ENCODE data around the gene PGBD2. TPM values are rescaled to one million over a fixed set of nuclear protein-coding genes. Genes with fewer than 3 reads are reported as not detected.

PGBD2 gene
- total and polyA plus RNA-seq, 9 of the 15 experiments (the other 6 are each of a cell fraction or from before 2014, with no cell fraction given) = 11.9 to 21.8 (median 14.7) TPM

DNA sequence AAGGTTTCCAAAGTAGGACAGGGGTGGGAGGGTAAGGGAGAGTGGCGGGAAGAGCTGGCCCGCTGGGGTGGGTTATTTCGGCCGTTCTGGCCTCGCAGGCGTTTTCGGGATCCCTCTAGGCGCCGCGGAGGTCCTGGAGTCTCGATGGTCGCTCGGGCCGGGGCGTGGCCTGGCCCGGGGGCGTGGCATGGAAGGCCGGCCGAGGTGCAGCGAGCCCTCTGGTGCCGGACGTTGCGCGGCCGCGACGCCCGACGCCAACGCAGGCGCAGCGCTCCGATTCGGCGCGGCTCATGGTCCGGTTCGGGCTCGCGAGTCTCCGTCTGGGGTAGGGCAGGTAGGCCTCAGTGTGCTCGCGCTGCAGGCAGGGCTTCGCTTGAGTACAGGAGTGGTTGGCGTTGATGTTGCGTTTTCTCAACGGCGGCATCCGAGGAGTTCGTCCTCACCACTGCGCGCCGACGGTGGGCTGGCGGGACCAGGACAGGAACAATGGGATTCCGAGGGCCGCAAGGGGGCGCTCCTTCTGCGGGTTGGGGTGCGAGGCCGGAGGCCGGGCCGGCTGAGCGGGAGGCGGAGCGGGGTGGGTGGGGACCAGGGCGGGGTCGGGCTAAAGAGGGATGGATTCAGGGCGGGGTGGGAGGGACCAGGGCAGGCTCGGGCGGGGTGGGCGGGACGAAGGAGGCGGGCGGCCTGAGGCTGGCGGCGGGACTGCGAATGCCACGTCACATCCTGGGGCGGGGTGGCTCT is at the start of gene PGBD2 (continued):
- no peak for TF ChIP-seq PCBP2 (IDR thresholded peaks at IDR 0.05; ENCODE audit: low read depth, low read length, poor library complexity, severe bottlenecking)
- TF ChIP-seq, protein P1, sequence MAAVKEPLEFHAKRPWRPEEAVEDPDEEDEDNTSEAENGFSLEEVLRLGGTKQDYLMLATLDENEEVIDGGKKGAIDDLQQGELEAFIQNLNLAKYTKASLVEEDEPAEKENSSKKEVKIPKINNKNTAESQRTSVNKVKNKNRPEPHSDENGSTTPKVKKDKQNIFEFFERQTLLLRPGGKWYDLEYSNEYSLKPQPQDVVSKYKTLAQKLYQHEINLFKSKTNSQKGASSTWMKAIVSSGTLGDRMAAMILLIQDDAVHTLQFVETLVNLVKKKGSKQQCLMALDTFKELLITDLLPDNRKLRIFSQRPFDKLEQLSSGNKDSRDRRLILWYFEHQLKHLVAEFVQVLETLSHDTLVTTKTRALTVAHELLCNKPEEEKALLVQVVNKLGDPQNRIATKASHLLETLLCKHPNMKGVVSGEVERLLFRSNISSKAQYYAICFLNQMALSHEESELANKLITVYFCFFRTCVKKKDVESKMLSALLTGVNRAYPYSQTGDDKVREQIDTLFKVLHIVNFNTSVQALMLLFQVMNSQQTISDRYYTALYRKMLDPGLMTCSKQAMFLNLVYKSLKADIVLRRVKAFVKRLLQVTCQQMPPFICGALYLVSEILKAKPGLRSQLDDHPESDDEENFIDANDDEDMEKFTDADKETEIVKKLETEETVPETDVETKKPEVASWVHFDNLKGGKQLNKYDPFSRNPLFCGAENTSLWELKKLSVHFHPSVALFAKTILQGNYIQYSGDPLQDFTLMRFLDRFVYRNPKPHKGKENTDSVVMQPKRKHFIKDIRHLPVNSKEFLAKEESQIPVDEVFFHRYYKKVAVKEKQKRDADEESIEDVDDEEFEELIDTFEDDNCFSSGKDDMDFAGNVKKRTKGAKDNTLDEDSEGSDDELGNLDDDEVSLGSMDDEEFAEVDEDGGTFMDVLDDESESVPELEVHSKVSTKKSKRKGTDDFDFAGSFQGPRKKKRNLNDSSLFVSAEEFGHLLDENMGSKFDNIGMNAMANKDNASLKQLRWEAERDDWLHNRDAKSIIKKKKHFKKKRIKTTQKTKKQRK (IDR thresholded peaks at IDR 0.05; ENCODE audit: borderline replicate concordance, low read depth, low read length) = no peak
- TF ChIP-seq CBX5 (IDR thresholded peaks at IDR 0.05; ENCODE audit: borderline replicate concordance, low read depth) = peak; percentile 61; the same call in 1 of the 2 replicates
- peak; percentile 96 for TF ChIP-seq SP2 (IDR thresholded peaks at IDR 0.05; ENCODE audit: extremely low read depth, low read depth, low read length, poor library complexity, severe bottlenecking)
- TF ChIP-seq ZNF324 (CRISPR knock-in tag; IDR thresholded peaks at IDR 0.05) = 0 out of 2 replicates have a peak, but pooled peaks have one; percentile 57
- TF ChIP-seq COPS2 (conservative IDR thresholded peaks at IDR 0.05) = no peak
- TF ChIP-seq KDM2B (CRISPR knock-in tag; IDR thresholded peaks at IDR 0.05) = peak; percentile 46; the same call in 1 of the 2 replicates
- peak; percentile 77; the same call in 1 of the 2 replicates for TF ChIP-seq ESRRA (IDR thresholded peaks at IDR 0.05; ENCODE audit: borderline replicate concordance, low read depth)
- TF ChIP-seq, protein P2, sequence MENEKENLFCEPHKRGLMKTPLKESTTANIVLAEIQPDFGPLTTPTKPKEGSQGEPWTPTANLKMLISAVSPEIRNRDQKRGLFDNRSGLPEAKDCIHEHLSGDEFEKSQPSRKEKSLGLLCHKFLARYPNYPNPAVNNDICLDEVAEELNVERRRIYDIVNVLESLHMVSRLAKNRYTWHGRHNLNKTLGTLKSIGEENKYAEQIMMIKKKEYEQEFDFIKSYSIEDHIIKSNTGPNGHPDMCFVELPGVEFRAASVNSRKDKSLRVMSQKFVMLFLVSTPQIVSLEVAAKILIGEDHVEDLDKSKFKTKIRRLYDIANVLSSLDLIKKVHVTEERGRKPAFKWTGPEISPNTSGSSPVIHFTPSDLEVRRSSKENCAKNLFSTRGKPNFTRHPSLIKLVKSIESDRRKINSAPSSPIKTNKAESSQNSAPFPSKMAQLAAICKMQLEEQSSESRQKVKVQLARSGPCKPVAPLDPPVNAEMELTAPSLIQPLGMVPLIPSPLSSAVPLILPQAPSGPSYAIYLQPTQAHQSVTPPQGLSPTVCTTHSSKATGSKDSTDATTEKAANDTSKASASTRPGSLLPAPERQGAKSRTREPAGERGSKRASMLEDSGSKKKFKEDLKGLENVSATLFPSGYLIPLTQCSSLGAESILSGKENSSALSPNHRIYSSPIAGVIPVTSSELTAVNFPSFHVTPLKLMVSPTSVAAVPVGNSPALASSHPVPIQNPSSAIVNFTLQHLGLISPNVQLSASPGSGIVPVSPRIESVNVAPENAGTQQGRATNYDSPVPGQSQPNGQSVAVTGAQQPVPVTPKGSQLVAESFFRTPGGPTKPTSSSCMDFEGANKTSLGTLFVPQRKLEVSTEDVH (IDR thresholded peaks at IDR 0.05; ENCODE audit: low read depth, partially characterized antibody) = peak; percentile 83
- TF ChIP-seq, protein P3, sequence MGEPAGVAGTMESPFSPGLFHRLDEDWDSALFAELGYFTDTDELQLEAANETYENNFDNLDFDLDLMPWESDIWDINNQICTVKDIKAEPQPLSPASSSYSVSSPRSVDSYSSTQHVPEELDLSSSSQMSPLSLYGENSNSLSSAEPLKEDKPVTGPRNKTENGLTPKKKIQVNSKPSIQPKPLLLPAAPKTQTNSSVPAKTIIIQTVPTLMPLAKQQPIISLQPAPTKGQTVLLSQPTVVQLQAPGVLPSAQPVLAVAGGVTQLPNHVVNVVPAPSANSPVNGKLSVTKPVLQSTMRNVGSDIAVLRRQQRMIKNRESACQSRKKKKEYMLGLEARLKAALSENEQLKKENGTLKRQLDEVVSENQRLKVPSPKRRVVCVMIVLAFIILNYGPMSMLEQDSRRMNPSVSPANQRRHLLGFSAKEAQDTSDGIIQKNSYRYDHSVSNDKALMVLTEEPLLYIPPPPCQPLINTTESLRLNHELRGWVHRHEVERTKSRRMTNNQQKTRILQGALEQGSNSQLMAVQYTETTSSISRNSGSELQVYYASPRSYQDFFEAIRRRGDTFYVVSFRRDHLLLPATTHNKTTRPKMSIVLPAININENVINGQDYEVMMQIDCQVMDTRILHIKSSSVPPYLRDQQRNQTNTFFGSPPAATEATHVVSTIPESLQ (CRISPR knock-in tag; IDR thresholded peaks at IDR 0.05) = peak; percentile 48; the same call in 1 of the 2 replicates
- TF ChIP-seq ZNF124 (CRISPR knock-in tag; IDR thresholded peaks at IDR 0.05) = peak; percentile 86; the same call in 1 of the 2 replicates
